HTR-8/SVneo (cell line): ENCODE data around the gene CEACAM7.
"Not testable (repeated sequence)": the region's sequence is repeated elsewhere in the genome, so short reads cannot be mapped to it uniquely, and the experiment has no call there.

Experiments used
- DNase-seq: peaks from one replicate; pipeline ENCODE4 v3.0.0; 2011; ENCODE audit warnings: low spot score, mixed read lengths; ENCODE audit not compliant: insufficient read length
- FAIRE-seq: peaks from 2 replicates; lab custom pipeline; 2011; peaks lifted over from hg19 to GRCh38; lab: Jason Lieb, UNC

CEACAM7 gene

GRCh38 chr19:41688098-41688497, at the start of gene CEACAM7:
CEACAM7 (minus strand) TSS chr19:41688270; CDS start chr19:41688165, 105 bp downstream.
- FAIRE-seq = no peak

GRCh38 chr19:41735071-41735600, 47.1 kb upstream of the CEACAM7 start:
- DNase-seq (no peak), FAIRE-seq (no peak)

More at GRCh38 chr19:41688098-41688497, at the start of gene CEACAM7:
- no peak for DNase-seq

GRCh38 chr19:41734585-41734984, 46.5 kb upstream of the CEACAM7 start:
- DNase-seq (no peak), FAIRE-seq (no peak)

GRCh38 chr19:41734156-41734555, 46.1 kb upstream of the CEACAM7 start:
- FAIRE-seq (no peak), DNase-seq (no peak)

- no peak for FAIRE-seq
- DNase-seq = no peak
These were observed 38.4 kb upstream of the CEACAM7 start for GRCh38 chr19:41726493-41726892.

GRCh38 chr19:41720103-41720502, 32.0 kb upstream of the CEACAM7 start:
- FAIRE-seq = no peak

GRCh38 chr19:41718761-41719160, 30.7 kb upstream of the CEACAM7 start:
- no peak for DNase-seq
- FAIRE-seq = no peak

More at GRCh38 chr19:41720103-41720502, 32.0 kb upstream of the CEACAM7 start:
- DNase-seq = no peak

GRCh38 chr19:41714598-41714997, 26.5 kb upstream of the CEACAM7 start:
- no peak for FAIRE-seq

GRCh38 chr19:41711376-41712261, 23.5 kb upstream of the CEACAM7 start:
- DNase-seq (no peak), FAIRE-seq (no peak)

More at GRCh38 chr19:41714598-41714997, 26.5 kb upstream of the CEACAM7 start:
- DNase-seq = no peak

GRCh38 chr19:41709951-41710645, 22.0 kb upstream of the CEACAM7 start:
- DNase-seq (no peak), FAIRE-seq (no peak)

GRCh38 chr19:41709516-41709915, 21.4 kb upstream of the CEACAM7 start:
- FAIRE-seq, DNase-seq: not testable (repeated sequence)

- no peak for FAIRE-seq
These were observed 20.4 kb upstream of the CEACAM7 start, which contains the start of gene CEACAM5 for GRCh38 chr19:41708481-41708880. CEACAM5 (plus strand) TSS chr19:41708626; CDS start chr19:41708732, 106 bp downstream.

GRCh38 chr19:41707871-41708371, 19.9 kb upstream of the CEACAM7 start:
- FAIRE-seq (no peak), DNase-seq (no peak)

More at GRCh38 chr19:41708481-41708880, 20.4 kb upstream of the CEACAM7 start, which contains the start of gene CEACAM5:
- no peak for DNase-seq

GRCh38 chr19:41707502-41707812, 19.4 kb upstream of the CEACAM7 start:
- FAIRE-seq (no peak), DNase-seq (no peak)

- FAIRE-seq = no peak
- DNase-seq = peak; percentile 52
These were observed 18.9 kb upstream of the CEACAM7 start for GRCh38 chr19:41706741-41707501.

- FAIRE-seq (no peak), DNase-seq (peak; percentile 45)
These were observed 17.5 kb upstream of the CEACAM7 start for GRCh38 chr19:41705393-41706174.

- DNase-seq (no peak), FAIRE-seq (no peak)
These were observed 15.7 kb upstream of the CEACAM7 start for GRCh38 chr19:41703602-41704293.

- DNase-seq = peak; percentile 15
These were observed 14.1 kb upstream of the CEACAM7 start for GRCh38 chr19:41702171-41702651.

More at GRCh38 chr19:41702171-41702651, 14.1 kb upstream of the CEACAM7 start:
- FAIRE-seq = no peak
